Germinal center (tissue), 1 donor: ENCODE measurements around the gene ZNF462.
"Not testable (repeated sequence)": the region's sequence is repeated elsewhere in the genome, so short reads cannot be mapped to it uniquely, and the experiment has no call there.

Experiments used
- DNase-seq: peaks from one replicate; pipeline ENCODE4 v3.0.0; 2012; ENCODE audit warnings: mixed read lengths, low spot score

ZNF462 gene, protein sequence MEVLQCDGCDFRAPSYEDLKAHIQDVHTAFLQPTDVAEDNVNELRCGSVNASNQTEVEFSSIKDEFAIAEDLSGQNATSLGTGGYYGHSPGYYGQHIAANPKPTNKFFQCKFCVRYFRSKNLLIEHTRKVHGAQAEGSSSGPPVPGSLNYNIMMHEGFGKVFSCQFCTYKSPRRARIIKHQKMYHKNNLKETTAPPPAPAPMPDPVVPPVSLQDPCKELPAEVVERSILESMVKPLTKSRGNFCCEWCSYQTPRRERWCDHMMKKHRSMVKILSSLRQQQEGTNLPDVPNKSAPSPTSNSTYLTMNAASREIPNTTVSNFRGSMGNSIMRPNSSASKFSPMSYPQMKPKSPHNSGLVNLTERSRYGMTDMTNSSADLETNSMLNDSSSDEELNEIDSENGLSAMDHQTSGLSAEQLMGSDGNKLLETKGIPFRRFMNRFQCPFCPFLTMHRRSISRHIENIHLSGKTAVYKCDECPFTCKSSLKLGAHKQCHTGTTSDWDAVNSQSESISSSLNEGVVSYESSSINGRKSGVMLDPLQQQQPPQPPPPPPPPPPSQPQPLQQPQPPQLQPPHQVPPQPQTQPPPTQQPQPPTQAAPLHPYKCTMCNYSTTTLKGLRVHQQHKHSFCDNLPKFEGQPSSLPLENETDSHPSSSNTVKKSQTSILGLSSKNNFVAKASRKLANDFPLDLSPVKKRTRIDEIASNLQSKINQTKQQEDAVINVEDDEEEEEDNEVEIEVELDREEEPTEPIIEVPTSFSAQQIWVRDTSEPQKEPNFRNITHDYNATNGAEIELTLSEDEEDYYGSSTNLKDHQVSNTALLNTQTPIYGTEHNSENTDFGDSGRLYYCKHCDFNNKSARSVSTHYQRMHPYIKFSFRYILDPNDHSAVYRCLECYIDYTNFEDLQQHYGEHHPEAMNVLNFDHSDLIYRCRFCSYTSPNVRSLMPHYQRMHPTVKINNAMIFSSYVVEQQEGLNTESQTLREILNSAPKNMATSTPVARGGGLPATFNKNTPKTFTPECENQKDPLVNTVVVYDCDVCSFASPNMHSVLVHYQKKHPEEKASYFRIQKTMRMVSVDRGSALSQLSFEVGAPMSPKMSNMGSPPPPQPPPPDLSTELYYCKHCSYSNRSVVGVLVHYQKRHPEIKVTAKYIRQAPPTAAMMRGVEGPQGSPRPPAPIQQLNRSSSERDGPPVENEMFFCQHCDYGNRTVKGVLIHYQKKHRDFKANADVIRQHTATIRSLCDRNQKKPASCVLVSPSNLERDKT (N-terminal part only)

DNA sequence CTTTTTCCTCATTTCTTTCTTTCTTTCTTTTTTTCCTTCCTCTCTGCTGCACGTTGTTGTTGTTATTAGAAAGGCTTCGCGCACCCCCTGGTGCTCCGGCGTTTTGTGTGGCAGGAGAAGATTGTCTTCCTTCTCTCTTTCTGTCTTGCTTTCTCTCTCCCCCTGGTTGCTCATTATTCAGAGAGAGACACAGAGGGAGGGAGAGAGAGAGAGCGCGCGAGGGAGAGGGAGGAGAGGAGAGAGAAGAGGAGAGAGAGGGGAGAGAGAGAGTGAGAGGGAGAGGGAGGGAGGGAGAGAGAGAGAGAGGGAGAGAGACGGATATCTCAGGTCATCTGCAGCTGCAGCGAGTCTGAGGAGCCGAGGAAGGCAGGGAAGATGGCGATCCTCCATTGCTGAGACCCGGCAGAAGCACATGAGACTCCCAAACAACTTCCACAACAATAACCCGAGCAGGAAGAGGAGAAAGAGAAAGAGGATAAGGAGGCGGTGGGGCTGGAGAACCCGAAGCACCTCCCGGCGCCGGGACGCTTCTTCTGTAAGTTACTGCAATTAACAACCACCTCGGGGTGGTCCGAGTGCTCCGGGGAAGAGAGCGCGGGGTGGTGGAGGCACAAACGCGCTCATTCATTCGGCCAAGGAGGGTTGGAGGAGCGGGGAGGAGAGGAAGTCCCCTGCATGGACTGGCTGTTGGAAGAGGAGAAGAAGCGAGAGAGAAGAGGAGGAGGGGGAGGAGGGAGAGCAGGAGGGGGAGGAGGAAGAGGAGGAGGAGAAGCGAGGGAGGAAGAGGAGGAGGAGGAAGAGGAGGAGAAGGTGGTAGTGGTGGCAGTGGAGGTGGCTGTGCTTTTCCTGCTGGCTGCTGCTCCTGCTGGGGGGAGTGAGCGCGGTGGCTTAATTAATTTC, at the start of gene ZNF462:
ZNF462 (plus strand) TSS at position 346 of the 900 bp plus-strand sequence. CDS start 60,218 bp downstream, outside the sequence.
- DNase-seq: no peak

DNA sequence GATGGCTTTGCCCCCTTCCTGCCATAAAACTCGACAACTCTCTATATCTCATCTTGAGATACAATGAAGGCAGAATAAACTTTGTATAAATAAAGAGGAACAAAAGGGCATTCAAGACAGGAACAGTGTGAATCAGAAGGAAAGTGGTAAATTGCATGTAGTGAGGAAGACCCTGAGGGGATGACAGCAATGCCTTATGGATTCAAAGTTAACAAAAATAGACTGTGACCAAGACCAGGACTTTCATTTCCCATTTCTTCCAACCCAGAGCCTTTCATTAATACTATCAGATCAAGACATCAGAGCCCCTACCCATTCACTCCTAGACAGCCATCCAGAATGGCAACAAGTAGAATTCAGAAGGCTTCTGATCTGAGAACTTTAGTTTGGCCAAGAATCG, 46.4 kb upstream of the ZNF462 start:
- no peak for DNase-seq

DNA sequence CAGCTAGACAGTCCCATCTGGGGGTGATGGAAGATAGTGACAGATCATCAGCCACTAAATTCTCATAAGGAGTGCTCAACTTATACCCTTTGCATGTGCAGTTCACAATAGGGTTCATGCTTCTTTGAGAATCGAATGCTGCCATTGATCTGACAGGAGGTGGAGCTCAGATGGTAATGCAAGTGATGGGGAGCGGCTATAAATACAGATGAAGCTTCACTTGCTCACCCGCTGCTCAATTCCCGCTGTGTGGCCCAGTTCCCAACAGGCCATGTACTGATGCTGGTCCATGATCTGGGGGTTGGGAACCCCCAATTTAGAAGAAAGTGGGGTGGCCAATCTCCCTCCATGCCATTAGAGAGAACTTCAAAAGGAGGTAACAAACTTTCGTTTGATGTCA, 44.9 kb upstream of the ZNF462 start:
- no peak for DNase-seq

DNA sequence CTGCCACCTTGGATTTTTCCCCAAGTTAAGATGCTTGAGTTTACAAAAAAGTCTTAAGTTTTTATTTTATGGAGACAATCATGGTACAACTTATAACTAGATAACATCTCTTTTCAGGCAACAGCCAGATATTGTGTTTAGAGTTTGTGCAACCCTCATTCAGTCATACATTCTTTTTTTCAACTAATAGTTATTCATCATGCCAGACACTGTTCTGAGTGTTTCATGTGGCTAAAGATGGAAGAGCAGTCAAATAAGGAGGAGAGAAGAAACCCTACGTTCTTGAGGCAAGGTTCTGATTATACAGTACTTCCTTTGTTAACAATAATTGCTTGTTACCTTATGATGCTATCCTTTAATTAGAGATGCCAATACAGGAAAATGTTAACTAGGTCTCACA, 42.1 kb upstream of the ZNF462 start:
- no peak for DNase-seq

DNA sequence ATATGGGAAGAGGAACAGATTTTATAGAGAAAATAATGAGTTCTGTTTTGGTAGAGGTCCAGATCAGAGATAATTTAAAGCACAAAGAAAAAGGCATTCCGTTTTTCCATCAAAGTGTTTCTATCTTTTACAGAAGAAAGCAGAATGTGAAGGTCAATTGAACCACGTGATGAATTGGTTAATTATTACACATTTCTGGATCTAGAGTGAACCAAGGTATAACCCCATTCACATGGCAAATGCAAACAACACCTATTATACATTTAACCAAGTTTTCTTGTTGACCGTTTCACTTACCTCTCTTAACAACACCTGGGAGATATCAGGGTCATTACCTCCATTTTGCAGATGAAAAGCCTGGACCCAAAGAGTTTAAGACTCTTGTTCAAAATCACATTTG, 34.9 kb upstream of the ZNF462 start:
- no peak for DNase-seq

DNA sequence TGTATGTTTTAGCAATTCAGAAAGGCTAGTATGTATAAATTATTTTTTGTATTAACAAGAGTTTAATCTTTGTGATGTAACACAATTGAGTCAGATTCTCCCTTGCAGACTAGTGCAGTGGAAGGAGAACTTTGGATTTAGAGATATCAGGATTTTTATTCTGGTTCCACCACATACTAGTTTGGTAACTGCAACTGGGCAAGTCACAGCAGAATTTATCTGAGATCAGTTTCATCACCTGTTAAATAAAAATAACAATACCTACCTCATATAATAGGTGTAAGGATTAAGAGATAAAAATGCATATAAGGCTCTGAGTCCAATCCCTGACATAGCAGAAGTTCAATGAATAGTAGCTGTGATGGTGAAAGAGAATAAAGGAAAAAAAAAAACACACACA, 34.0 kb upstream of the ZNF462 start:
- DNase-seq: no peak

DNA sequence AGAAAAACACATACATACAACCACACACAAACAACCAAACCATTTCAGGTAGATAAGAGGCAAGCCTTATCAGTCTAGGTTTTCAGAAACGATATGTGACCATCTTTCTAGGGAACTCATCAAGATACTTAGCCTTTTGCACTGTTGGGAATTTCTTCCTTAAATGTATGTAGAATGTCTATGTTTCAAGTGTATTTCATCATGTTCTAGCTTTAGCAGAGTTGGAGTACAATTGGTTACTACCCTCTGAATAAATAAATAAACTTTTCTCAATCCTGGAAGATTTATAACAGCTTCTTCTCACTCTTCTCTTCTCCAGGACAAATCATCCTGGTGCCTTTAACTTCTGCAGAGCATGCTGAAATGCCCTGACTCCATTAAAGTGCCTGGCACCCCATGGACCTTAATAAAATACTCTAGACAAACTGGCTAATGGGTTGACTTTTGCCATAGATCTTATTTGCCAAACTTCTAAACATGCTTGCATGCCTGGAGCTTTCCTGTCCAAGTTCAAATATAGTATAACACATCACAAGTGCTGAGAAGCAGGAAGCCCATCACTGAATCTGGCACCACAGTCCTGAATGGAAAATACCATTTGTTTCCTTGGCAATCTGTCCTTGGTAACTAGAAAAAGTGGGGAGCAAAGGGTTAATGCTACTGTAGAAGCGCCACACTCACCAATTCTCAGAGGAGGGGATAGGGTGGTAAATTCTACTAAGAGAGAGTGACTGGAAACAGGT, 33.1 kb upstream of the ZNF462 start:
- DNase-seq: no peak

DNA sequence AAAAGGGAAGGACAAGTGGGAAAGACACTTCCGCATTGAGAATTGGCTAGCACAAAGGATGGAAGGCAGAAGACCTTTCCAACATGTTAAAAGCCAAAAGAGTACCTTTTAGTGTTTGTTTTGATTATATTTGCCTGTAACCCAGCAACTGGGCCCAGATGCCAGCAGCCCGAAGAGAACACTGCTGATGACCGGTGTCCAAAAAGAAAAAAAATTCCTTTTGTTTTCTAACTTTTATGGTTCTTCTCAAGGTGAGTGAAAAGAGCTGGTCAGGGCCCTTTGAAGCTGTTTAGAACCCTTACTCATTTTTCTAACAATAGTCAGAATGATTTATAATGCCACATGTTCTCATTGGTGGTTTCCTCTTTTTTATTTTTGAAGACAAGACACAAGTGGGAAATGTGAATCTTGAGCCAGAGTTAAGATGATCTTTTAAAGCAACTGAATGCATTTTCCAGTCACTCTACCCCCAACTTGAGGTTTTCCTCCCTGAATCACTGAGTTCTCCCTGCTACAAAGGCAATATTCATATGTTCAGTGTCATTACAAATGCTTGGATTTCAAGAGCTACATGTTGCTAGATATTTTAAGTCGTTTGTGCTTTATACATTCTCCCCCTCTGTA, 32.3 kb upstream of the ZNF462 start:
- no peak for DNase-seq

DNA sequence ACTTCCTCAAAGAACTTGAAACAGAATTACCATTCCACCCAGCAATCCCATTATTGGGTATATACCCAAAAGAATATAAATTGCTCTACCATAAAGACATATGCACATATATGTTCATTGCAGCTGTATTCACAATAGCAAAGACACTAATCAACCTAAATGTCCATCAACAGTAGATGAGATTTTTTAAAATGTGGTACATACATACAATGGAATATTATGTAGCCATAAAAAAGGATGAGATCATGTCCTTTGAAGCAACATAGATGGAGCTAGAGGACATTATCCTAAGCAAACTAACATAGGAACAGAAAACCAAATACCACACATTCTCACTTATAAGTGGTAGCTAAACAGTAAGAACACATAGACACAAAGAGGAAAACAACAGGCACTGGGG, 28.1 kb upstream of the ZNF462 start:
- no peak for DNase-seq

DNA sequence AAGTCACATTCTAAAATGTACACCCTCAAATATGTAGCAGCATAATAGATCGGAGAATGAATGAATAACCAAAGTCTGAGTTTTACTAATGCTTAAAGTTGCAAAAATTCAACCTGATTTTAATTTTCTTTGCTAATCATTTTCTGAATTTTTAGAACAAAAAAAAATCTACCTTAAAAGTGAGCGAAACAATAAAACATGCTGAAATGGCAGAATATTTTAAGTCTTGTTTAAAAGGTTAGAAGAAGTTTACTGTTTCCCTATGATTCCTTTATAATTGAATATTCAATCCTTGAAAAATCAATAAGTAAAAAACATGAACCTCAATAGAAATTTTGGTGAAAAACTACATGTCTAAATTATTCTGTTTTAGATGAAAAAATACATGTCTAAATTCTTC, 27.1 kb upstream of the ZNF462 start:
- no peak for DNase-seq

DNA sequence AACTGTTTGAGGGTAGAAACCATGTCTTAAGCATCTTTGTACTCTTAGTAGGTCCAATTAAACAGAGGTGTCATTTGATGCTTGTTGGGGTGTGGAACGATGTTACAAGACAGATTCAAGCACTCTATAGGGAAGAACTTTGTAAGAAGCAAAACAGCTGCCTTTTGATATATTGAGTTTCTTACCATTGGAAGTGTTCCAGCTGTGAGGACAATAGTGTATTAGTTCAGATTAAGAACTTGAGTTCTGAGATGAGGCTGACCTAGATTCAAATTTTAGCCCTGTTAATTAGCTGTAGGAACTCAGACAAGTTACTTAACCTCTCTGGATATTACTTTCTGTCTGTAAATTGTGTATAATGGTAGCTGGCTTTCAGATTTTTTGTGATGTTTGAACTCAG, 19.6 kb upstream of the ZNF462 start:
- DNase-seq: no peak

DNA sequence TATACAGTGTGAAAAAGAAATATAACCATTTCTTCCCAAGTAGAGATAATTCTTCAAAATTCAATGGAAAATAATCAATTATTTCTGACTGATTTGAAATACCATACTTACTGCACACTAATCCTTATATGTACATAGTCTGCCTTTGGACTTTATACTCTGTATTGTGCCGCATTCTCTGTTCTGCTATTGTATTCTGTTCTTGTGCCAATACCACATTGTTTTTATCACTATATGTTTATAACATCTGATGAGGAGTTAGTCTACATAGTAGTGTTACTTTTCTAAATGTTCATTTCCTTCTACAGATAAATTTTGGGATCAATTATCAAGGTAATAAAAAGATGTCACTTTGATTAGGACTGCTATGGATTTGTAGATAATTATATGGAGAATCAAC, 16.7 kb upstream of the ZNF462 start:
- no peak for DNase-seq

DNA sequence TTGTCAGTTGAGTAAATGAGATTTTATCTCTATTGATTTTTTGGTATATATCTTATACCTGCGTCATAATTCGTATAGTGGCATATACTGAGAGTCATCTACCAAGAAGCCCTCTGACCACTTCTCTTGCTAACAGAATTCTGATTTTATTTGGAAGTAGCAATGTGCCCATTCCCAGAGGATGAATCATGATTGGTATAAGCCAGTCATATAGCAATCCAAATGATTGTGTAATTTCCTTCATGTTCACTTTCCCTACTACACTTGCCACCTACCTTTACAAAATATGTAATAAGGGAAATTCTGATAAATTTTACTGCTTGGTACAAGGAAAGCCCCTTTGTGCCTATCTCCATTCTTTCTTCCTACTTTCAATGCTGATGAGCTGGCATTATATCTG, 16.1 kb upstream of the ZNF462 start:
- DNase-seq: no peak

DNA sequence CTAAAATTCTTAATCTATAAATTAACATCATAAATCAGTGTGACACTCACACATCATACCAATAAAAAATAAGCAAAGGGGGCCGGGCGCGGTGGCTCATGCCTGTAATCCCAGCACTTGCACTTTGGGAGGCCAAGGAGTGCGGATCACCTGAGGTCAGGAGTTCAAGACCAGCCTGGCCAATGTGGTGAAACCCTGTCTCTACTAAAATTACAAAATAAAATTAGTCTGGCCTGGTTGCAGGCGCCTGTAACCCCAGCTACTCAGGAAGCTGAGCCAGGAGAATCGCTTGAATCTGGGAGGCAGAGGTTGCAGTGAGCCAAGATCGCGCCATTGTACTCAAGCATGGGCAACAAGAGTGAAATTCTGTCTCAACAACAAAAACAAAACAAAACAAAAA, 11.3 kb upstream of the ZNF462 start:
- not testable (repeated sequence) for DNase-seq

DNA sequence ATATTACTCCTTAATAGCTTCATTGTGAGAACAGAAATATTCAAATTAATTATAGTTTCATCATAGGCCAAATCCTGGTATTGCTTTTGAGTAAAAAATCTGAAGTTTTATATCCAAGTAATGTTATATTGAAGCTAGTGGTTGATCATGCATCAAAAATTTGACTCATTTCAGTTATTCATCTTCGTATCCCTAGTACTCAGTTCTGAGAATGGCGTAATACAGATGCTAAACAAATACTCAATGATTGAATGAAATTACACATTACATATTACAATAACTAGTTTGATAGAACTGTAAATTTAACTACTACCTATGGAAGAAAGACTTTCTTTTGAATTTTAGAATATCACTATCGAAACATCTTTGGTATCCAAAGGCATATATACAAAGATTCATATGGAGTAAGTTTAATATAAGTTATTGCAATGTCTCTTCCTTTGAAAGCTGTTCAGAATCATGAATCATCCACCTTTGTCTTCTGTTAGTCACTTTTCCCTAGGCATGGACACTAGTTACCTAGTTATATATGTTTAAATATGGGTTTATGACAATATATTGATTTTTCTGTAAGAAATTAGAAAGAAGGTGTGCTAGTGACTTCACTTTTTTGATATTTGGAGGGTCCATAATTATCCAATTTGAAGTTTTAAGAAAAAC, 5.0 kb upstream of the ZNF462 start:
- DNase-seq: no peak

DNA sequence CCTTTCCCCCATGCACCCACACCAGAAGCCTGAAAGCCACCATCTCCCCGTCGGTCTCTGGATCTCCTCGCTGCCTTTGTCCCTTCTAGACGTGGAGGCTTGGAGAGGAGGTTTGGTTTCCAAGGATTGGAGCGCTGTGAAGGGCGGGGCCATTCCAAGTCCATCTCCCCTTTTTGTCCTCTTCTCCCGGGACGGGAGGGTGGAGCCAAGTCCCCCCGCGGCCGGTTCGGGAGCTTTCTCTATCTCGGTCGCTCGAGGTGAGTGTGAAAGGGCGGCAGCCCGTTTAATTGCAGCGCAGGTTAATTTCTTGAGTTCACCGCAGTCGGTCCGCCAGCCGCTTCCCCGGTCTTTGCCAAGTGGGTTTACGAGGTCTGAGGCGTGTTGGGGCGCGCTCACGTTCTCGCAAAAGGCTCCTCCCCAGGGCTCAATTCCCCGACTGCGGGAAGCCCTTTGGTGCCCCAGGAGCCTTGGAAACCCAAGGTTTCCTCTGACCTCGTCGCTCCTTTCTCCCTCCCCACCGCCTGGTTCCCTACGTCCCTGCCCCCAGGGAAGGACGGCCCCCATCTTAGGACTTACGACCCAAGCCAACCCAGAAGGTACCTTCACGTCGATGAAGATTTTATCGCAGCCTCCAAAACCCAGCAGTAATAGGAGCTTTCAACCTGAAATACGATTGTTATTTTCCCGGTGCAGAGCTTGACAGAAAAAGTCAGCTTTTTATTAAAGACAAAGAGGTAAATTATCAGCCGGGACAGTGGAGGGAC, 2.8 kb upstream of the ZNF462 start:
- DNase-seq: no peak

DNA sequence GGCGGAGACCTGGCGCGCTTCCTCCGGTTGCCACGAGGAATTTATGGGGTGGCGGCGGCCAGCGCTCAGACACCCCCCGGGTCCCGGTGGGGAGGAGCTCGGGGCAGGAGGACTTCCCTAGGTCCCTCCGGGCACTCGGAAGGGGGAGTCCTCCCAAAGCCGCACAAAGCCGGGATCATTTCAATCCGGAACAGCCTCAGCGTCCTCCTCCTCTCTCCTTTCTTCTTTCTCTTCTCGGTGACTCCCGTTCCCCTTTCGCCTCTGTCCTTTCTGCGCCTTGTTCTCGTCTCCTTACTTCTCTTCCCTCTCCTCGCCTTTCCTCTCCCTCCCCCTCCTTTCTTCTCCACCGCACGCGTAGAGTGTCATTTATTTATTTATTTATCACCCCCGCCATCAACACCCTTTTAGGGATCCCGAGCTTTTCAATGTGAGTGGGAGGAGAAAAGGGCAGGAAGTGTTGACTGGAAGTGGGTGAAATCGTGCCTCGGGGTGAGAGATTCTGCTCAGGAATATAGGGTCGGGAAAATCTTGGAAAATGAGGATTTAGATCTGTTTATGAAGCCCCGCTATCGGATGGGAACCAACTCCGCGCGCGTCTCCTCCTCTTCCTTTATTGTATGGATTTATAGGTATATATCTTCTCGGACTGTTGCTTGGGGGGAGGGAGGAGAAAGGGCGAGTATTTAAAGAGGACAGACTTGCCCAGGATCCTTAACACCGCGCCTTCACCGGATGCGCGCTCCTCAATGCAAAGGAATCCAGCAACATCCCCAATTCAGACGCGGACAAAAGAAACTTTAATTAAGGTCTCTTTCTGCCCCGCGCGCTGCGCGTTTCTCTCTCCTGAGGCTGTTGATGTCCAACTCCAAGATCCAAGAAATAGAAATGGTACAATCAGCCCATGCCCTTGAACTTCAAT, 2.0 kb upstream of the ZNF462 start:
- no peak for DNase-seq

DNA sequence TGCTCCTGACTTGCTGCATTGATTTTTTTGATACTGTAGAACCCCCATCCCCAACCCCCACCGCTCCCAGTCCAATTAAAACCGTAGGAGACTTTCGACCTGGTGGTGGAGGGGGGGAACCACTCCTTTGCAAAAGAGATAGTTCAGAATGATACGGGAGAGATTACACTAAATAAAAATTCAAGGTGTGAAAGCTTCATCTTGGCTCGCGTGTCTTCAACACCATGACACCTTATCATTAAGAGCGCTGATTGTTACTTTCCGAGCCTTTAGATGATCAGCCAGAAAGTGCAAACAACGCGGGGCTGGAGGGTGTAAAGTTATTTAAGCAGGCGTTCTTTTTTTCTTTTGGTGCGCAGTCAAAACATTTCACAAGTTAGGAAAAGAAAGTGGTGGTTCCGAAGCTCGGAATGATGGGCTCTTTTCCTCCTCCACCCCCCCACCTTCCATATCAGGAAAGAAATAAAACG, 1.3 kb upstream of the ZNF462 start:
- no peak for DNase-seq
